LNCAP (cell line): ENCODE measurements around the gene TMEM248.
A peak's percentile ranks its signal among the peaks of the same experiment; 100 is the strongest.

Experiments
- CTCF ChIP-seq: fragments of 450-650 bp; IDR thresholded peaks from 2 replicates; pipeline ENCODE4 v1.5.1; 2017; ENCODE audit warnings: mild to moderate bottlenecking

Gene TMEM248

DNA sequence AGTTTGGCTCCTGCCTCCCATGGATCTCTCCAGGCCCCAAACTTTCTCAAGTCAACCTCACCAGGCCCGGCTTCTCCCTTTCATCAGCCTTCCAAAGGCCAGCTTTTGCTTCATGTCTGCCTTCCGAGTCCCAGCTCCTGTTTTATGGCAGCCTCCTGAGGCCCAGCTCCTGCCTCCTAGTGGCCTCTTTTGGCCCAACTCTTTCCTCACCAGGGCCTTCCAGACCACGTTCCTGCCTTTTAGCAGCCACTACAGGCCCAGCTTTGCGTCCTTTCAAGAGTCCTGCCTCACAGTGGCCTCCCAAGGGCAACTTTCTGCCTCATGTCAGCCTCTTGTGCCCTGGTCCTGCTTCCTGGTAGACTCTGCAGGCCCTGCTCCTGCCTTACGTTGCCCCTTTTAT, 15.3 kb upstream of the TMEM248 start:
- peak; percentile 12; the same call in 1 of the 2 replicates for TF ChIP-seq CTCF

GRCh38 chr7:66907731-66908130, 13.3 kb upstream of the TMEM248 start:
- TF ChIP-seq CTCF: no peak

DNA sequence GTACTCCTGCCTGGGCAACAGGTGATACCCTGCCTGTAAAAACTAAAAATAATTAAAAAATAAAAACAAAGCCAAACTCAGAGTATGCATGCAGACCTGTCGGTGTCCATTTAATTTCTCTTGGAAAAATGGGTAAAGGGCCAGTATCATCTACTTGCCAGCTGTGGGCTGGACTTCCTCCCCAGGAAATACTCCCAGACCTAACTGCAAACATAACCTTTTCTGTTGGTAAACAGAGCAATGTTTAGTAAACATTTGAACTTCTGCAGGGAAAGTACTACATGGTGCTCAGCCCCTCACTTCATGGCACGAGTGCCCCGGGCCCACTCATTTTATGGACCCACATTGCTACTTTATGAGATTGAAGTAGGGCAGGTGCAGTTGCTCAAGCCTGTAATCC, 10.2 kb upstream of the TMEM248 start:
- TF ChIP-seq CTCF: no peak

DNA sequence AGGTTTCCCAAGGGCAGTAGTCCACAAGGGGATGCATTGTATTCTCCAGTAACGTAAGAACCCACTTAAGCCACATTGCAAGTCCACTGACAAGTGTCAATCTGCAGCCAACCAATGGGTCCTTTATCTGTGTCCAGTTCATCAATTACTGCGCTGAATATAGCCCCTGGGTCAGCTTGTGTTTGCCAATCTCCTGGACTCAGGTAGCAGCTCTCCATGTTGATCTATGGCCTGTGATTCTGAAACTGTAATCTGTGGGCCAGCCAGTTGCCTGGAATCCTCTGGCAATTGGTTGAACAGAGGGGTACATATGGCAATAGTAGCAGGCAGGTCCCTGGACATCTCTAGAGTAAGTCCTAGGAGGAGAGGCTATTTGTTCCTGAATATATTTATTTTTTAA, 8.8 kb upstream of the TMEM248 start:
- TF ChIP-seq CTCF: no peak

DNA sequence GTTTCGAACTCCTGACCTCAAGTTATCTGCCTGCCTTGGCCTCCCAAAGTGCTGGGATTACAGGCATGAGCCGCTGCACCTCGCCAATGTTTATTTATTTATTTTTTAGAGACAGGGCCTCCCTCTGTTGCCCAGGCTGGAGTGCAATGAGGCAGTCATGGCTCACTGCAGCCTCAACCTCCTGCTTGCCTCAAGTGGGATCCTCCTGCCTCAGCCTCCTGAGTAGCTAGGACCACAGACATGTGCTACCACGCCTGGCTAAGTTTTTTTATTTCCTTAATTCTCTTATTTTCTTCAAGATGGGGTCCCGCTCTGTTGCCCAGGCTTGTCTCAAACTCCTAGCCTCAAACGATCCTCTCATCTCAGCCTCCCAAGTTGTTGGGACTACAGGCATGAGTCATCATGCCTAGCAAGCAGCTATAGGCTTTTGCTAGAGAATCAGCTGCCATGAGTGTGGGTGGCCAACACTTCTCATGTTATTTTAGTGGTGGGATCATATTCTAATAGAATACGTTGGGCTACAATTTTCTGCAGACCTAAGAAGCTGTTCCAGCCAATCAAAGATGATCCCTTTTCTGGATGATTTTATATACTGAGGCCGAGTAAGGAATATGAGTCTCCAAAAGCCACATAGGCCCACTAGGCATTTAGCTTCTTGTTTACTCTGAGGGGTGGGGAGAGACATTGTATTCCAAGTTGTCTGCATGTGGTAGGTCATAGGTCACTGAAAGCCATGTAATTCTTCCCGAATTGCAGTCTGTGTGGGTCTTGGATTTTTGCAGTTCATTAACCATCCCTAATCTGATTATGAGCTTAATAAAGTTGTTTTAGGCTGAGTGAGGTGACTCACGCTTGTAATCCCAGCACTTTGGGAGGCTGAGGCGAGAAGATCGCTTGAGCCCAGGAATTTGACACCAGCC, 7.6 kb upstream of the TMEM248 start:
- no peak for TF ChIP-seq CTCF

DNA sequence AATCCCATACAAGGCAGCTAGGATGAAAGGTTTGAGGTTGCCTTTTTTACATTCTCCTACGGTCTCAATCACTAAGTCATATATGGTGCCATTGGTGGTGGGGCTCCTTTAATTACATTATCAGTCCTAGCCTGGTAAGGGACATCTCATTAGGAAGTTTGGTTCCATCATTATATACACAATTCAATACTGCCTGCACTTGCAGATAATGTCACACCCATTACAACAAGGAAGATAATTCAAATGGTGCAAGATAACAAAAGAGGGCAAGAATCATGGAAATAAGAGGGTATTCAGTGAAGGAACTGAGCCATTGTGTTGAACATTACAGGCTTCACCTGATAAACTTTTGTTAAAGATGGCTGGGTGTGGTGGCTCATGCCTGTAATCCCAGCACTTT, 1.7 kb upstream of the TMEM248 start:
- no peak for TF ChIP-seq CTCF

DNA sequence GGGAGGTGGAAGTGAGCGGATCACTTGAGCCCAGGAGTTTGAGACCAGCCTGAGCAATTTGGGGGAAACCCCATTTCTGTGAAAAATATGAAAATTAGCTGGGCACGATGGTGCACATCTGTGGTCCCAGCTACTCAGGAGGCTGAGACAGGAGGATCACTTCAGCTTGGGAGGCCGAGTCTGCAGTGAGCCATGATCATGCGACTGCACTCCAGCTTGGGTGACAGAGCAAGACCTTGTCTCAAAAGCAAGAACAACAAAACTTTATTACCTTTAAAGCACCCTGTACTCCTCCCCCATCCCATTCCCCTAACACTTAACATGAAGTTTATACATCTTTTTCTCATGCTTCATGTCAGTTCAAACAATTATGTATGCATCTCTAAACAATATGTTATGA, 1.3 kb upstream of the TMEM248 start:
- no peak for TF ChIP-seq CTCF

DNA sequence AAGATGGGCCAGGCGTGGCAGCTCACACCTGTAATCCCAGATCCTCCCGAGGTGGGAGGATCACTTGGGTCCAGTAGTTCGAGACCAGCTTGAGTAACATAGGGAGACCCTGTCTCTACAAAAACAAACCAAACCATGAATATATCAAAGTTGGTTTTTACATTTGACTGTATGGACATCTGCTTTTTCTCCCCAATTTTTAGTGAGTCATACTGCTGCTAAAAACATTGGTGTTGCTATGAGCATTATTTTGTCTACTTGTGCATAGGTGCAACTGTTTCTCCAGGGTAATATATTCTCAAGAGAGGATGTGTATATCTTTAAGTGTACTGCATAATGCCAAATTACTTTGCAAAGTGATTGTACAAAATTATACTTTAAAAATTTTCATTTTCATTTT, 769 bp upstream of the TMEM248 start:
- no peak for TF ChIP-seq CTCF
